ENCODE measurements around the gene AHCY.
"Not testable (repeated sequence)": the region's sequence is repeated elsewhere in the genome, so short reads cannot be mapped to it uniquely, and the experiment has no call there.

AHCY gene

DNA sequence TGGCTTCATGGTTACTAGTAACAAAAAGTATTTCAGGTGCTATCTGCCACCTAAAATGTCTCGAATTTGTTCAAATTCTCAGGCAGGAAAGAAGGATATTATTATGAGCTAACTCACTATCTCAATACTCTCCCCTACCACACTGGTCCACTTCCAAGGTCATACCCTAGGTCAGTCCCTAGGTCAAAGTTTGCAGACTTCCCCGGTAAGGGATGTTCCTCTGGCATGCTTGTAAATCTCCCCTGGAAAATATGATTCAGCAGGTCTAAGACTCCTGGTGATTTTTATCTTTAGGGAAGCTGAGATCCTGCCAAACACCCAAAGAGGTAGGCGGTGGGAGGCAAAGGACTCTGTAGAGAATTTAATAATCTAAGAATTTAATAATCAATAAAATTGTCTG, 6.7 kb downstream of the AHCY start:
- no peak for DNase-seq

DNA sequence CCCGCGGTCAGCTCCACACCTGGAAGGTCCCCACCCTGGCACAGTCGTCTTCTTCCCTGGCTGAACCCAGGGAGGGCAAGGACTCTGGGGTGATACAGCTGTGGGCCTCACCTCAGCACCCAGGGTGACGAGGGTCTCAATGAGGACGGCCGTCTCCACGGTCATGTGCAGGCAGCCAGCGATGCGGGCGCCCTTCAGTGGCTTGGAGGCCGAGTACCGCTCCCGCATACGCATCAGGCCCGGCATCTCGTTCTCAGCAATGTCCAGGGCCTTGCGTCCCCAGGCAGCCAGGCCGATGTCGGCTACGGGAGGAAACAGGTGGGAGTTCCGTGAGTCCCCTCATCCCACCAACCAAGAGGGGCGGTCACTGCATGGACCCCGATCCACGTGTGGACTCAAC, 7.9 kb downstream of the AHCY start:
- no peak for DNase-seq

DNA sequence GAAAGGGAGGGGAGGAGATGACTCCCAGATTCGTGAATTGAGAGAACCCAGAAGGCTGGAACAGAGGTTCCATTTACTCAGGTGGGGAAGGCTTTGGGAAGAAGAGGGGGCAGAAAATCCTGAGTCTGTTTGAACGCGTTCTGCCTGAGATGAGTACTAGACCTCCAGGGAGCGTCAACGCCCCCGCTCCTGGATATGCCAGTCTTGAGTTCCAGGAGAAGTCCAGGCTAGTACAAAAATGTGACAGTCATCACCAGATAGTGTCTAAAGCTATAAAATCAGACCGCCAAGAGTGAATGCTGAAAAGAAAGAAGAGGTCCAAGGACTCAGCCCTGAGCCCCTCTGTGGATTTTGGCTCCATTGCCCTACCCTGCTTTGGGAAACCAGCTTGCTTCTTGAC, 8.6 kb downstream of the AHCY start:
- no peak for DNase-seq

DNA sequence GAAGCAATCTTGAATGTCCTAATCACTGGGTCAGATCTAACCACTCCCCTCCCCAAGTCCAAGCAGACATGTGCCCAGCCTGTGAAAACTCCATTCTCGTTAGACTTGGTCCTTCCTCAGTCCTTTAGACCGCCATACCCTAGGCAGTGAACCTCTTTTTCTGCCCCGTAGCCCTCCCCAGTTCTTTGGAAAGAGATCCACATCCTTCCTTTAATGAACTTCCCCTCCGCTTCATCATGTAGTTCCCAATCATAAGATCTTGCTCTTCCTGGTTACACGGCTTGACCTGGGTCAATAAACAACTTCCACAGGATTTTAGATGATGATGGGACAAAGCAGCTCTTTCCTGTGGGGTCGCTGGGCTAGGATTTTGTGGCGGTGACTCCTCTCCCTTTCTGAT, 9.6 kb downstream of the AHCY start:
- DNase-seq: no peak

DNA sequence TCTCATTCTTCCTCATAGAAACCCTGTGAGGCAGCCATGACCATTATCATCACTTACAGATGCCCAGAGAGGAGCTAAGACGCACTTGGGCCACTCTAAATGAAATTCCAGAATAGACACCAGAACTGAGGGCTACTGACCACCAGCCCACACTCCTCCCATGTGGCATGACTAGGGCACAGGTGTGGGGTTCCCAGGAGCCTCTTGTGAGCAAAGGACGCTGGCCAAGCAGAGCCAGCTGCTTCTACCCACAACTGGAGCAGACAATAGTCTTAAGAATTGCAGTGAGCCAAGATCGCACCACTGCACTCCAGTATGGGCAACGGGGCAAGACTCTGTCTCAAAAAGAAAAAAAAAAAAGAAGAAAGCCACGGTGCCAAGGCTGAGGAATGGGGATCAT, 10.0 kb downstream of the AHCY start:
- DNase-seq: no peak

DNA sequence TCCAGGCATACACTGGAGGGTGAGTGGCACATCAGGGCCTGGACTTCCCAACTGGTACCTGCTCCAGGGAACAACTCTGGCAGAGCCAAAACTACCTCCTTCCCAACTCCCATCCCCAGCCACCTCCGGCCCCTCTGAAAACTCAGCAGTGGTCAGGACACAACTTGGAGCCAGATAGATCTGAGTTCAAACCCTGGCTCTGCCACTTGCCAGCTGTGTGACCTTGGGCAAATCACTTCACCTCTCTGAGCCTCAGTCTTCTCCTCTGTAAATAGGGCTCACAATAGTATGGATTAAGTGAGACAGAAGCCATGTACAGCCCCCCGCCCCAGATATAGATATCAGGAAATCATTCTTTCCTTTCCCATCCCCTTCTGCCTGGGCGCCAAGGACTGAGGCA, 10.7 kb downstream of the AHCY start:
- no peak for DNase-seq

DNA sequence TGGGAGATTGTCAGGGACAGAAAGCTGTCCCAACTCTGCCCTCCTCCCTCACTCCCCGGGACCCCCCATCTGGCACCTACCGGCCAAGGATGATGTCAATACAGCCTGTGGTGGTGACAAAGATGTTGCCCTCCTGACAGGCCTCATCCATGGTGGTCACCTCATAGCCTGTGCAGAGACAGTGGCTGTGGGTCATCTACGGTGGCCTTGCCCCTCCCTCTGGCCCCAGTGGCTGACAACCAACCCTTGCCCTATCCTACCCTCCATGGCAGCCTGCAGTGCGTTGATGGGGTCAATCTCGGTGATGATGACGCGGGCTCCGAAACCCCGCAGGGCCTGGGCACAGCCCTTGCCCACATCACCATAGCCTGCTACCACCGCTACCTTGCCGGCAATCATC, 12.7 kb downstream of the AHCY start:
- DNase-seq: no peak

DNA sequence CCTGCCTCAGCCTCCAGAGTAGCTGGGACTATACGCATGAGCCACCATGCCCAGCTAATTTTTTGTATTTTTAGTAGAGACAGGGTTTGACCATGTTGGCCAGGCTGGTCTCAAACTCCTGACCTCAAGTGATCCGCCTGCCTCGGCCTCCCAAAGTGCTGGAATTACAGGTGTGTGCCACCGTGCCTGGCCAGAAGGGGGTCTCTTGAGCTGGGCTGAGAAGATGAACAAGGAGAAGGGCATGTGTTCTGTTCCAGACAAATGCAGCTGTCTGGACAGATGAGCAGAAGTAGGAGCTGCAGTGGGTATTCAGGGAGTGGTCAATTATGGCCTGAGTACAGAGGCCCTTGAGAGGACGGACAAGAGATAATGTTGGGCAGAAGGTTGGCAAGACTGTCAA, 15.7 kb downstream of the AHCY start:
- not testable (repeated sequence) for DNase-seq

DNA sequence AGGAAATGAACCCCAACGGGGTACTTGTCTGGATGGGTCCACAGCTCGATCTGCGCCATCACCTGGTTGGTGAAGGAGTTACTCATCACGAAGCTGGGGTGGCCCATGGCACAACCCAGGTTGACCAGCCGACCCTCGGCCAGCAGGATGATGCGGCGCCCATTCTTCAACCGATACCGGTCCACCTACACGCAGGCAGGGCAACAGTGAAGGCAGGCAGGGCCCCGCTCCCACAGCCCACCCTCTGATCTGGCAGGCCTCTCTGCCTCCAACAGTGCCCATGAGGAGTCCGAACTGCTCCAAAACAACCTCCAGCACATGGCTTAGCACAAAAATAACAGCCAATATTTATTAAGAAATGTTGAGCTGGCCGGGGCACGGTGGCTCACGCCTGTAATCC, 17.7 kb downstream of the AHCY start:
- no peak for DNase-seq

DNA sequence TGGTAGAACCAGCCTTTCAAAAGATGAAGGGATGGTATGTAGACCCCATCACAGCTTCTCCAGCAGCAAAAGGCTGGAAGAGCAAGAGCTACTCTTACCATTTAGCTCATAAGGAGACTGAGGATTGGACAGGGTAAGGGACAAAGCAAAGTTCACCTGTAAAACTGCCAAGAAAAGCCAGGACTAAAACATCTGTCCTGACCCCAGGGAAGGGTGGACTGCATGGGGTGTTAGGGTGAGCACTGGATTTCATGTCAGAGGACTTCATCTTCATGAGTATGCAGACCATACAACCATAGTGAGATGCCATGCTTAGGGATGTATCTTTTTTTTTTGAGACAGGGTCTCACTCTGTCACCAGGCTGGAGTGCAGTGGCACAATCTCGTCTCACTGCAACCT, 19.3 kb downstream of the AHCY start:
- DNase-seq: no peak

DNA sequence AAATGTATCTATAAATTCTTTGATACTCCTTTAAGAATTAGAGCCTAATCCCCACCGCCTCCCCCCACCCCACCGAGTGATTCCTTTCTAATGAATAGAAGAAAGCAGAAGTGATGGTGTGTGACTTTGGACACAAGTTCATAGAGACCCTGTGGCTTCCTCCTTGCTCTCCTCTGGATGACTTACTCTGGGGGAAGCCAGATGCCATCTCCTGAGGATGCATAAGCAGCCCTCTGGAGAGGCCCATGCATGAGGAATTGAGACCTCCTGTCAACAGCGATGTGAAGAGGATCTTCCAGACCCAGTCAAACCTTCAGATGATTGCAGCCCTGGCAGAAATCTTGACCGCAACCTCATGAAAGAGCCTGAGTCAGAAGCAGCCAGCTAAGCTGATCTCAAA, 21.1 kb downstream of the AHCY start:
- DNase-seq: no peak

DNA sequence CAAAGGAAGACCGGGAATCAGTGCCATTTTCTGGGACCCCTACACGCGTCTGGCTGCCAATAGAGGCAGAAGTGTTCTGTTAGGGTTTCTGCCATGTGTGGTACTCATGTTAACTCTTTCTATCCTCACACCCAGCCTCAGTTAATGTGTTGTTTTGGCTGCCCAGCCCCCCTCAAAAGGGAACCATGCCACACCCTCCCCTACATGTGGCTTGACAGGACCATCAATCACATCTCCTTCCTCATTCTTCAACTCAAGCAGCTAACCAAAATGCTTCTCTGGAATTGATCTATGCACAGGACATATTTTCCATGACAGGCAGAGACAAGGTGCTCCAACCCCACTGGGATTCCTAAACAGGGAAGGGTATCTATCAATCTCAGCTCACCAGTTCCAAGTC, 22.0 kb downstream of the AHCY start:
- no peak for DNase-seq

DNA sequence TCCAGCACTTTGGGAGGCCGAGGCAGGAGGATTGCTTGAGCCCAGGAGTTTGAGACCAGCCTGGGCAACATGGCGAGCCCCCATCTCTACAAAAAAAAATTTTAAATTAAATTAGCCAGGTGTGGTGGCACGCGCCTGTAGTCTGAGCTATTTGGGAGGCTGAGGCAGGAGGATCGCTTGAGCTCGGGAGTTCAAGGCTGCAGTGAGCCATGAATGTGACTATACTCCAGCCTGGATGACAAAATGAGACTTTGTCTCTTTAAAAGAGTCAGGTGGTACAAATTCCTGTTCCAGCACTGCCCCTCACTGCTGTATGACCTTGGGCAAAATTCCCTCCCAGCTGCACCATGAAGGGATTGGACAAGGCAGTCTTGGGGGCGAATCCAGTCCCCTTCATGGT, 28.5 kb downstream of the AHCY start:
- DNase-seq: no peak

DNA sequence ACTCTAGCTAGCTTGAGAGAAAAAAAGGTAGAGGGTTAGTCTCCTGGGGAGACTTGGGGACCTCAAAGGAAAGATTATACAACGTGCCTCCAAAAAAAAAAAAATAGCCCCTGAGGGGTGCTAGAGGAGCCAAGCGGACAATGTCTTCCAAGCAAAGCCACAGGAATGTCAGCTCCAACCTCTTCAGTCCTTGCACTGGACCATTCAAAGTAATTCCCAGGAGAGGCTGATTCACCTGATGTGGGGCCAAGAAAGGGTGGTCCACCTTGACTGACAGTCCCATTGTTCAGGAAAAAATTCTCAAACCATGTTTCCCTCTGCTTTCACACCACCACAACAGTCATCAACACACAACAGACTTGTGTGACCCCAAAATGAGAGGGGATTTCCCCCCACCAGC, 31.2 kb downstream of the AHCY start:
- no peak for DNase-seq

DNA sequence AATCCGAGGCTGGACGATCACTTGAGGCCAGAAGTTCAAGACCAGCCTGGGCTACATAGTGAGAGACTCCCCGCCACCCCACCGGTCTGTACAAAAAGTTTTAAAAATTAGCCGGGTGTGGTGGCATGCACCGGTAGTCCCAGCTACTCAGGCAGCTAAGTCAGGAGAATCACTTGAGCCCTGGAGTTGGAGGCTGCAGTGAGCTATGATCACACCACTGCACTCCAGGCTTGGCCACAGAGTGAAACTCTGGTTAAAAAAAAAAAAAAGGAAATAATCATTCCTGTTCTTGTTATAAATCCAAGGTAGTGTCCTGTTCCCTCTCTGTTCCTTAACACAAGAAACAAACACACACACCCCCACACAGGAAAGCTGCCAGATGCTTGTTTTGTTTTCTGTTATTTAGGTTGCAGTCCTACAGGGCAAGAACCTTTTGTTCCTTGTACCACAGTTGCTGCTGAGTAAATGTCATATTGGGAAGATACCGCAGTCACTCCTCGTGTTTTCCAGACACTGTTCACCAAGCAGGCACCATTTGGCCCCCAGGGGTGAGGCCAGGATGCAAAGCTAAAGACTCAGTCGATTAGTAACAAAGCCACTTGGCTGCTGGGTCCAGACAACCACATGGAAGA, 33.0 kb downstream of the AHCY start:
- no peak for DNase-seq

DNA sequence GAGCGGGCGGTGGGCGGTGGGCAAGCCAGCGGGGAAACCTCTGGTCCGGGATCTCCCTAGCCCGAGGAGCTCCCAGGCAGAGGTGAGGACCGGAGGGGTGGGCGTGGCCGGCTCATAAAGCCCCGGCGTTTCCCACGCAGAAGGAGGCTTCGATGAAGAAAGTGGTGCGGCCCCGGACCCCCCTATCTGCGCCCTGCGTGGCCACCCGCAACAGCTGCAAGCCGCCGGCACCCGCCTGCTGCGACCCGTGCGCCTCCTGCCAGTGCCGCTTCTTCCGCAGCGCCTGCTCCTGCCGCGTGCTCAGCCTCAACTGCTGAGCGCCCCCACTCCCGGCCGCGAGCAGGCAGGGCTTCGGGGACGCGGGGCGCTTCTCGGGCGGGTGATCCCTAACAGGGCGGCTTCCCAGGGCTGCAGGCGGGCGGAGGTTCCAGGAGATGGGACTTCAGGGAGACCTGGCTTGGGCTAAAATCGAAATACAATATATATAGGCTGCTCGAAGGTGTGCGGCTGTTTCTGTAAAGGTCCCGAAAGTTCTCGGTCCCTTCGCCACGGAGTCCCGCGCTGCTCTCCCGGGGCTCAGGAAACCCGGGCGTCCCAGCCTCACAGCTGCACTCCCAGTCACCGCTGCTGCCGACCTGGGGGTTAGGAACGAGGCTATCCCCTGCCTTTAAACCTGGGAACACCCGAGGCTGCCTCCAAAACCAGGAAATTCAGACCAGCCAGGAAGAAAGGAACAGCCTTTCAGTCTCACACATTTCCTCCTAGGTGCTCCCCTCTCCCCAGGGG, 34.1 kb downstream of the AHCY start:
- DNase-seq: no peak

DNA sequence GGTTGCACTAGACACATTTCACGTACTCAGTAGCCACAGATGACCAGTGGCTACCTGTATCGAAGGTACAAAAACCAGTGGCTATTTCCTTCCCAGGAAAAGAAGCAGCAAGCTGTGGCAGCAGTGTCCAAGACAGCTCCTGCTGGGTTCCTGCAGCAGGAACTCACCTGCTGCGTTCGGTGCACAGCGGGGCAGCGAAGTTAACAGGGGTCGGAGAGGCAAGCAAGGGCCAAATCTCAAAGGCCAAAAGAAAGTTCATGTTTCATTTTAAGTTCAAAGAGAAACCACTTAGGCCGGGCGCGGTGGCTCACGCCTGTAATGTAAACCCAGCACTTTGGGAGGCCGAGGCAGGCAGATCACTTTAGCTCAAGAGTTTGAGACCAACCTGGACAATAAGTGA, 35.0 kb downstream of the AHCY start:
- DNase-seq: no peak

DNA sequence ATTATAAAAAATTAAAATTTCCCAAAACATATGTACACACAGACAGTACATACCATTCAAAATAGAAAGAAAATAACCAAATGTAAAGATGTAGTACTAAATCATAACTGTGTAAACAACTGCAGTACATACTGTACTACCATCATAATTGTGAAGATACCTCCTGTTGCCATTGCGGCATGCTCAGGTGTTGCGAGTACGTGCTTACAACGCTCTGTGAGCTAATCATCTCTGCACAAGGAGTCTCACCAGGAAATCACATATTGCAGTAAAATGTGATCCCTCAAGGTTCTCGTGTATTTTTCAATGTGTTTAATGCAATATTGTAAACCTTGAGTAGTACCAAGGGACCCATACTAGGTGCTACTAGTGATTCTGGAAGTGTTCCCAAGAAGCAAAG, 39.0 kb downstream of the AHCY start:
- DNase-seq: no peak

DNA sequence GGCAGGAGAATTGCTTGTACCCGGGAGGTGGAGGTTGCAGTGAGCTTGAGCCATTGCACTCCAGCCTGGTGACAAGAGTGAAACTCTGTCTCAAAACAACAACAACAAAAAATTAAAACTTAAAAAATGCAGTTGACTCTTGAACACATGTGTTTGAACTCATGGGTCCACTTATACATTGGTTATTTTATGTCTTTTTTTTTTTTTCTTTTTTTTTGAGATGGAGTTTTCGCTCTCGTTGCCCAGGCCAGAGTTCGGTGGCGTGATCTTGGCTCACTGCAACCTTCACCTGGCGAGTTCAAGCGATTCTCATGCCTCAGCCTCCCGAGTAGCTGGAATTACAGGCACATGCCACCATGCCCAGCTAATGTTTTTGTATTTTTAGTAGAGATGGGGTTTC, 39.7 kb downstream of the AHCY start:
- DNase-seq: not testable (repeated sequence)

DNA sequence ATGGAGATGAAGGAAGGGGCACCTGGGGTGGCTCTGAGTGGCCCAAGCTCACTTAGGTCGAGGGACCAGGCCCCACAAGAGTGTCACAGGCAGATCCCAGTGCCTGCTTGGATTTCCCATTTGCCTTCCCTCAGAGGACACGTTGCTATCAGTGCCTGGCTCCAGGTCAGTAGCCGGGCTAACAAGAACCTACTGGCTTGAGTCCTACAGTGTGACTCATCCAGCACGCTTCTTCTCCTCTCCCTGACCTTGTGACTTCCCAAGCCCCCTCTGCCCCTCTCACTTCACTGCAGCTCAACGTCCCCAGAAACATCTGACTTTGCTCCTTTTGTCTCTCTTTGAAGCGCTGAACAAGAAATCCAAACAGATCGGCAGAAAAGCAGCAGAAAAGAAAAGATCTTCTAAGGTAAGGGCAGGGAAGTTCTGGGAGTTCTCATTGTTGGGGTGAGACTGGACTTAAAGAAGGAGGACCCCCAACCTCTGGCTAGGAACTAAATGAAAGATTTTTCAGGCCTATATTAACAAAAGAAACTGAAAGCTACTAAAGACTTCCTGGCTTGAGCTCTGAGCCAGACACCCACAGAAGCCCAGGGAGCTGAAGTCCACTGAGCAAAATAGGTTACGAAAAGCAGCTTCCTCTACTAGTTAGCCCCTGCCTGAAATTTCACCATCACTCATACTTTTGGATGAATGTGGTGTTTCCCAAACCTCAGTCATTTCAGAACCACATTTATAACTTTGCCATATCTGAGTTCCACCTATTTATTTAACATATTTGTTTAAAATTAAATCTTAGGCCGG, 40.5 kb downstream of the AHCY start:
- no peak for DNase-seq

DNA sequence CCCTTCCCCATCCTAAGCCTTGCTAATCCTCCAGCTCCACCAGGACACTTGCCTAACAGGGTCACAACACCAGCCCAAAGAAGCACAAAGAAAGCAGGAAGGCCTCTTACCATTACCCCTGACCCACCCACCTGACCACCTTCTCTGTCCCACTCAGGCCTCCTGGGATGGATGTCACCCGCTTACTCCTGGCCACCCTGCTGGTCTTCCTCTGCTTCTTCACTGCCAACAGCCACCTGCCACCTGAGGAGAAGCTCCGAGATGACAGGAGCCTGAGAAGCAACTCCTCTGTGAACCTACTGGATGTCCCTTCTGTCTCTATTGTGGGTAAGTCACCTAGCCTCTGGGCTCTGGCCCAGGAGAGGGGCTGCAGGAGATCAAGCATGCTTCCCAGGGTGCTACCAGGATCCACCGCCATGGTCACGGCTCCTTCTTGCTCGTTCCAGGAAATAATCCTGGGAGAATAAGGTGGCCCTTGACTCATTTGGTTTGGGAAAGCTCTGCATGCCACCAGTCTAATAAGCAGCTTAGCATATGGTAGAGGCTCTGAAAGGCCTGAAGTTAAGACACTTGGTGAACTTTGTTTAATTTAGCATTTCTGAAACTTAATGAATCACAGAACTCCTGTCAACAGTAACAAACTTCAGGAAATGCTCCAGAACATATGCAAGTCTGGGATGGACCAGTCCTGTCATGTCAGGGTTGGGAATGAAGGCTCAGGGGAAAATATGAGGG, 42.8 kb downstream of the AHCY start:
- no peak for DNase-seq

DNA sequence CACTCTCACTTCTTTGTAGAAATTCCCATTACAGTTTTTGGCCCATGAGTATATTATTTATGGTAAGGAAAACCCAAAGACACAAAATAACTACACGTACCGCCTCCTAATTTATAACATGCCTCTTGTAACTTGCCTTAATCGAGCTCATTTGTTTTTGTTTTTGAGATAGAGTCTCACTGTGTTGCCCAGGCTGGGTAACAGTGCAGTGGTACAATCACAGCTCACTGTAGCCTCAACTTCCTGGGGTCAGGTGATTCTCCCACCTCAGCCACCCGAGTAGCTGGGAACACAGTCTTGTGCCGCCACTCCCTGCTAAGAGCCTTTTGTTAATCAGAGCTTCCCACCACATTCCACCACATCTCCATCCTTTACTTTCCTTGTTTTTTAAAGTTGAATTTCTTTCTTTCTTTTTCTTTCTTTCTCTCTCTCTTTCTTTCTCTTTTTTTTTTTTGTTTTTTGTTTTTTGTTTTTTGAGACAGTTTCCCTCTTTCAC, 46.5 kb downstream of the AHCY start:
- no peak for DNase-seq

DNA sequence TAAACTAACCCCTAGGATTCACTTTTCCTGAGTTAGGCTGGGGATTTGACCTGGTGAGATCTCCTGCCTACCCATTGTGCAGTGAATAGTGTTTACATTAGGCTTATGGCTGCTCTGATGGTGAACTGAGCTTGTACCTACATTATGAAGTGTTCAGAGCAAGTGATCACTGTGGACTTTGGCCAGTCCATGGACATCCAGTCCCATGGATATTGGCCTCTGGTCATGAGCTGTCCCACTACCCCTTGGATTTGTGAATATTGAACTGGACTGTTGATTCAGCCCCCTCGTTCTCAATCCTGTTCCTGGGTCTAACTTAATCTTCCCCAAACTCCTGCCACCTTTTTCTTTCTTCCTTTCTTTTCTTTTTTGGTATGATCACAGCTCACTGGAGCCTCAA, 48.2 kb downstream of the AHCY start:
- no peak for DNase-seq
